Suprapubic skin (tissue), 4 donors: ENCODE data around the gene SAMD4B. TPM values are rescaled to one million over a fixed set of nuclear protein-coding genes. Genes with fewer than 3 reads are reported as not detected.

ENCODE experiments used
- DNase-seq, 2 donors: peaks; one replicate each; pipeline ENCODE4 v3.0.0-alpha.2; 2019; ENCODE audit warnings: low spot score in 2 of 2
- H3K27ac ChIP-seq: fragments of 200-600 bp; sonication (generic); one replicate; pipeline ENCODE4 v1.5.1; 2019
- H3K27me3 ChIP-seq: fragments of 200-600 bp; sonication (generic); one replicate; pipeline ENCODE4 v1.5.1; 2019
- H3K36me3 ChIP-seq: fragments of 200-600 bp; sonication (generic); one replicate; pipeline ENCODE4 v1.5.1; 2019
- H3K4me1 ChIP-seq: fragments of 200-600 bp; sonication (generic); one replicate; pipeline ENCODE4 v1.5.1; 2019
- H3K4me3 ChIP-seq: fragments of 200-600 bp; sonication (generic); one replicate; pipeline ENCODE4 v1.5.1; 2019; ENCODE audit warnings: mild to moderate bottlenecking
- H3K9me3 ChIP-seq: fragments of 200-600 bp; sonication (generic); one replicate; pipeline ENCODE4 v1.5.1; 2019
- CTCF ChIP-seq, 2 donors: fragments of 200-600 bp in 1 of 2; fragments of 450-650 bp in 1 of 2; sonication (generic) in 1 of 2; IDR thresholded peaks; one replicate each; pipeline ENCODE4 v1.5.1; 2016 to 2019; ENCODE audit warnings: antibody characterized with exemption in 2 of 2, mild to moderate bottlenecking in 1 of 2, moderate library complexity in 1 of 2
- EP300 ChIP-seq: sonication (generic); formaldehyde crosslinking; IDR thresholded peaks from one replicate; pipeline ENCODE4 v1.6.1; 2017; ENCODE audit warnings: antibody characterized with exemption
- POLR2A ChIP-seq, 2 donors: fragments of 450-650 bp; IDR thresholded peaks; one replicate each; pipeline ENCODE4 v1.6.1; 2017; ENCODE audit warnings: antibody characterized with exemption in 2 of 2, mild to moderate bottlenecking in 2 of 2, moderate library complexity in 2 of 2
- POLR2AphosphoS5 ChIP-seq, 3 donors: sonication (generic); formaldehyde crosslinking; IDR thresholded peaks; one replicate each; pipeline ENCODE4 v1.6.1; 2017; ENCODE audit warnings: antibody characterized with exemption in 3 of 3
- WGBS: methylation state at CpG from one replicate; pipeline ENCODE4 v1.1.5; 2018; 5-methylcytosine and 5-hydroxymethylcytosine counted together
- total RNA-seq, 4 donors: library from RNA; depleted of rRNA; stranded (reverse); fragments of >200 nt; gene quantifications; one replicate each; pipeline ENCODE4 v1.1.0, GENCODE V29; 2016

The SAMD4B gene
- 100 to 1,000 TPM; 104 to 166 (median 113) TPM for total RNA-seq

- Histone ChIP-seq H3K36me3 (no peaks in the 10 kb centered on the region), H3K27ac (peak within 1 kb of the TSS; percentile 92), H3K9me3 (no peaks in the 10 kb centered on the region), H3K27me3 (no peaks in the 10 kb centered on the region), H3K4me3 (peak within 1 kb of the TSS; percentile 96), H3K4me1 (peaks cover 50% of the 10 kb centered on the region)
- WGBS, result under 1% methylated on average over 36 of the region's 105 CpGs
- TF ChIP-seq POLR2AphosphoS5 (IDR thresholded peaks at IDR 0.05), result peak; percentile 73 to 86 (median 85)
- TF ChIP-seq CTCF (IDR thresholded peaks at IDR 0.05), result peak; percentile 75 to 90
- no peak for TF ChIP-seq EP300
- TF ChIP-seq POLR2A (IDR thresholded peaks at IDR 0.05), result peak; percentile 57 to 94
- peak; percentile 99 for DNase-seq
Observed at GRCh38 chr19:39341719-39342604, at the start of gene SAMD4B. TSS of gene SAMD4B (plus strand) at chr19:39342421. CDS start at chr19:39356894, 14,473 bp downstream.

GRCh38 chr19:39293394-39293793 lies 48.8 kb upstream of the SAMD4B start:
- Histone ChIP-seq H3K9me3 (no peaks in the 10 kb centered on the region), H3K27ac (no peak overlapping the region), H3K4me1 (no peaks in the 10 kb centered on the region), H3K4me3 (no peak overlapping the region), H3K27me3 (peaks cover 24% of the 10 kb centered on the region), H3K36me3 (no peaks in the 10 kb centered on the region)
- peak in 1 of 2 donors; percentile 15 for DNase-seq
- no peak for TF ChIP-seq POLR2A (IDR thresholded peaks at IDR 0.05)
- no peak for TF ChIP-seq POLR2AphosphoS5 (IDR thresholded peaks at IDR 0.05)
- no peak for TF ChIP-seq EP300
- no peak for TF ChIP-seq CTCF (IDR thresholded peaks at IDR 0.05)
- WGBS, result 64% methylated on average over 4 of the region's 4 CpGs

GRCh38 chr19:39296055-39296645 lies 46.1 kb upstream of the SAMD4B start, which contains the start of gene IFNL1:
TSS of gene IFNL1 (plus strand) at chr19:39296407. CDS start at chr19:39296422, 15 bp downstream.
- no peaks in the 10 kb centered on the region for H3K9me3 ChIP-seq
- H3K4me1 ChIP-seq, result no peaks in the 10 kb centered on the region
- H3K27me3 ChIP-seq, result peaks cover 18% of the 10 kb centered on the region
- WGBS, result 79% methylated on average over 10 of the region's 11 CpGs
- no peak within 1 kb of the TSS for H3K4me3 ChIP-seq
- TF ChIP-seq CTCF (IDR thresholded peaks at IDR 0.05), result no peak
- no peak for TF ChIP-seq POLR2AphosphoS5 (IDR thresholded peaks at IDR 0.05)
- no peak for TF ChIP-seq EP300
- TF ChIP-seq POLR2A (IDR thresholded peaks at IDR 0.05), result no peak
- H3K36me3 ChIP-seq, result no peaks in the 10 kb centered on the region
- H3K27ac ChIP-seq, result no peak within 1 kb of the TSS
- peak; percentile 40 to 56 for DNase-seq

GRCh38 chr19:39296906-39297305 lies 45.3 kb upstream of the SAMD4B start:
- TF ChIP-seq POLR2AphosphoS5 (IDR thresholded peaks at IDR 0.05) (no peak), EP300 (no peak), POLR2A (IDR thresholded peaks at IDR 0.05) (no peak), CTCF (IDR thresholded peaks at IDR 0.05) (no peak)
- Histone ChIP-seq H3K4me1 (no peaks in the 10 kb centered on the region), H3K27me3 (peaks cover 15% of the 10 kb centered on the region), H3K36me3 (no peaks in the 10 kb centered on the region), H3K9me3 (no peaks in the 10 kb centered on the region), H3K27ac (no peak overlapping the region), H3K4me3 (no peak overlapping the region)
- DNase-seq, result peak; percentile 5 to 57
- WGBS, result 83% methylated on average over 4 of the region's 4 CpGs
